Erythroblast (primary cell): ENCODE results near the gene CNTN4.

ENCODE experiments used
- GATA1 ChIP-seq: IDR thresholded peaks from 2 replicates; pipeline ENCODE4 v1.6.1; 2011; ENCODE audit warnings: low read depth, mild to moderate bottlenecking, control low read depth, low read length, moderate library complexity
- POLR2A ChIP-seq: IDR thresholded peaks from 2 replicates; pipeline ENCODE4 v1.6.1; 2011; ENCODE audit warnings: mild to moderate bottlenecking, low read length

GRCh38 chr3:3105246-3105645, 1006.6 kb downstream of the CNTN4 start:
- TF ChIP-seq POLR2A (no peak), GATA1 (no peak)
